HCT116 (cell line): Measurements from ENCODE around the gene PPP1R11. TPM values are rescaled to one million over a fixed set of nuclear protein-coding genes. Genes with fewer than 3 reads are reported as not detected.

Experiments
- ATAC-seq: fragments of 200-7000 bp; cut with Tn5 transposase; 2 replicates; pipeline ENCODE4 v1.9.1; 2020; ENCODE audit warnings: mild to moderate bottlenecking, moderate library complexity
- BruUV-seq: library from RNA; stranded (reverse); fragments of 400-500 nt; replicated peaks from 2 replicates; lab custom pipeline; 2021; lab: Mats Ljungman, UMichigan
- CTCF ChIA-PET: fragments of 300-600 bp; sonication (Branson Sonifier 250); formaldehyde crosslinking; loops from one replicate; lab custom pipeline; 2021; ENCODE audit warnings: antibody characterized with exemption; lab: Charles Lee
- POLR2A ChIA-PET: fragments of 300-600, 350-600 bp; sonication (Branson Sonifier 250); formaldehyde crosslinking; loops from one replicate; lab custom pipeline; 2021; ENCODE audit warnings: antibody characterized with exemption; lab: Charles Lee
- RAD21 ChIA-PET, 2 experiments: fragments of 300-600 bp; sonication (Branson Sonifier 250); formaldehyde crosslinking; loops; one replicate each; lab custom pipeline; 2023; ENCODE audit warnings: low total read pairs in 2 of 2; ENCODE audit not compliant: uncharacterized antibody in 2 of 2, unreplicated experiment in 2 of 2, low non-redundant PET in 1 of 2; lab: Charles Lee
- DNase-seq: peaks from one replicate; pipeline ENCODE4 v3.0.0-alpha.2; 2010; ENCODE audit warnings: low read depth, low spot score
- H2AFZ ChIP-seq: fragments of 200-600 bp; shearing (Covaris generic), sonication (generic); 2 replicates; pipeline ENCODE4 v1.6.1; 2017; ENCODE audit warnings: low read depth, mixed run types, mixed read lengths, antibody characterized with exemption, low read length; ENCODE audit not compliant: poor library complexity, severe bottlenecking
- H3K27ac ChIP-seq: 2 replicates; pipeline ENCODE4 v1.5.1; 2012; ENCODE audit warnings: low read depth, low read length
- H3K27me3 ChIP-seq: fragments of 200-600 bp; sonication (generic); 2 replicates; pipeline ENCODE4 v1.6.1; 2016; ENCODE audit warnings: mixed run types, low read length, mixed read lengths; ENCODE audit not compliant: insufficient read depth
- H3K36me3 ChIP-seq, 2 experiments: fragments of 200-500 bp in 1 of 2; fragments of 200-600 bp in 1 of 2; sonication (Bioruptor generic) in 1 of 2; sonication (generic) in 1 of 2; 2 replicates each; pipeline versions ENCODE4 v1.5.1 to v1.6.1; 2014 to 2016; ENCODE audit warnings: low read length in 2 of 2, inconsistent platforms in 1 of 2, mixed read lengths in 1 of 2, mixed run types in 1 of 2; ENCODE audit not compliant: insufficient read depth in 2 of 2, control insufficient read depth in 1 of 2
- H3K4me1 ChIP-seq, 2 experiments: fragments of 200-600 bp in 1 of 2; sonication (generic) in 1 of 2; 2 replicates each; pipeline versions ENCODE4 v1.5.1 to v1.6.1; 2012 to 2017; ENCODE audit warnings: low read length in 2 of 2, inconsistent platforms in 1 of 2, mild to moderate bottlenecking in 1 of 2, mixed read lengths in 1 of 2, mixed run types in 1 of 2, moderate library complexity in 1 of 2; ENCODE audit not compliant: insufficient read depth in 2 of 2, control insufficient read depth in 1 of 2
- H3K4me2 ChIP-seq: fragments of 200-600 bp; sonication (generic); 2 replicates; pipeline ENCODE4 v1.6.1; 2017; ENCODE audit warnings: mixed run types, low read length, mixed read lengths
- H3K4me3 ChIP-seq, 2 experiments: fragments of 200-600 bp in 1 of 2; sonication (generic) in 1 of 2; replicated peaks in 1 of 2; 2 replicates each; pipeline ENCODE4 v1.5.1; 2011 to 2016; ENCODE audit warnings: low read length in 2 of 2, control low read depth in 1 of 2, low read depth in 1 of 2, mild to moderate bottlenecking in 1 of 2, mixed read lengths in 1 of 2, mixed run types in 1 of 2
- H3K79me2 ChIP-seq: fragments of 200-600 bp; sonication (generic); 2 replicates; pipeline ENCODE4 v1.6.1; 2017; ENCODE audit warnings: mild to moderate bottlenecking, mixed run types, low read length, moderate library complexity, mixed read lengths; ENCODE audit not compliant: insufficient read depth
- H3K9ac ChIP-seq: fragments of 200-600 bp; sonication (generic); 2 replicates; pipeline ENCODE4 v1.6.1; 2016; ENCODE audit warnings: low read length, mixed read lengths
- H3K9me2 ChIP-seq: fragments of 200-600 bp; sonication (generic), shearing (Covaris generic); 2 replicates; pipeline ENCODE4 v1.6.1; 2017; ENCODE audit warnings: mixed run types, mild to moderate bottlenecking, moderate library complexity; ENCODE audit not compliant: insufficient read depth
- H3K9me3 ChIP-seq, 2 experiments: fragments of 200-500 bp in 1 of 2; fragments of 200-600 bp in 1 of 2; sonication (Bioruptor generic) in 1 of 2; sonication (generic) in 1 of 2; 2 replicates each; pipeline ENCODE4 v1.6.1; 2014 to 2017; ENCODE audit warnings: low read length in 2 of 2, mixed read lengths in 2 of 2, inconsistent platforms in 1 of 2, low read depth in 1 of 2, mild to moderate bottlenecking in 1 of 2, mixed run types in 1 of 2, moderate library complexity in 1 of 2; ENCODE audit not compliant: control insufficient read depth in 1 of 2, insufficient read depth in 1 of 2
- H4K20me1 ChIP-seq: fragments of 200-600 bp; sonication (generic), shearing (Covaris generic); 2 replicates; pipeline ENCODE4 v1.6.1; 2017; ENCODE audit warnings: mixed run types, mild to moderate bottlenecking, moderate library complexity; ENCODE audit not compliant: insufficient read depth
- FOSL1 ChIP-seq: IDR thresholded peaks from 2 replicates; pipeline ENCODE4 v1.6.1; 2012; ENCODE audit warnings: low read depth
- RAD21 ChIP-seq: IDR thresholded peaks from 2 replicates; pipeline ENCODE4 v1.6.1; 2012; ENCODE audit warnings: low read depth, mild to moderate bottlenecking
- intact Hi-C: fragments of 100-400 bp; cut with micrococcal nuclease; formaldehyde crosslinking; loops from 2 replicates; pipeline ENCODE4 v1.10.0; 2022
- total RNA-seq: library from RNA; stranded (reverse); gene quantifications from one replicate; pipeline ENCODE4 v1.2.1, GENCODE V29; 2021; ENCODE audit not compliant: unreplicated experiment
- TF ChIP-seq, protein P1 (sequence below), 3 experiments: fragments of 200-600 bp in 1 of 3; sonication (generic) in 1 of 3; IDR thresholded peaks in 2 of 3; conservative IDR thresholded peaks in 1 of 3; 2 replicates each; pipeline ENCODE4 v1.5.1; 2012 to 2017; ENCODE audit warnings: low read depth in 2 of 3, low read length in 2 of 3, antibody characterized with exemption in 1 of 3, borderline replicate concordance in 1 of 3, control low read depth in 1 of 3, mild to moderate bottlenecking in 1 of 3, mixed read lengths in 1 of 3, mixed run types in 1 of 3, moderate library complexity in 1 of 3; ENCODE audit not compliant: insufficient read depth in 1 of 3
- TF ChIP-seq, protein P2 (sequence below): IDR thresholded peaks from 2 replicates; pipeline ENCODE4 v1.6.1; 2012; ENCODE audit warnings: low read depth

Gene PPP1R11
- total RNA-seq, 1 experiment from 2014 or later: 29.3 TPM

DNA sequence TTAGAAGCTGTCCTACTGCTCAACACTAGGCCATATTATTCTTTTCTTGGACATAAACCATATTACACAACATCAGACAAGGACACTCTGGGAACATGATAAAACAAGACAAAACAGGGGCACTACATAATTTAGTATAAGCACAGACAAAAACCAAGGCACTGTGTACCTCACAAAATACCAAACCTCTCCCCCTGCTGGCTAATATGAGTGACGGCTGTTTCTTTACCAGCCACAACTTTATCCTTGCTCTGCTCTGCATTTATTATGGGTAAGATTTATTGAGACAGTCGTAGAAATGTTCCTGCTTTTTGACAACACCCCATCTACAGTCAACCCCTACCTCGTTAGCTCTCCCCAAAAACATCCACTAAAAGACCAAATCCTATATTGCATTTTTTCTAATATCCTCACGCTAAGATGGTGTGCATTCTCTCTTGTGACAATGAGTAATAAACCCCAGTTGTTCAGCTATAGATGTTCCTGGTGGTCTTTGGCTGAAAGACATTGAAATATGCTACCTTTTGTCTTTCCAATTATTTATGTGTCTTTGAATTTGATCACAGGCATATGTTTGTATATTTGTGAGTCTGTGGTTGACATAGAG, 29.7 kb upstream of the PPP1R11 start:
- H4K20me1 ChIP-seq: no peaks in the 10 kb centered on the region
- H3K27me3 ChIP-seq: no peaks in the 10 kb centered on the region
- ATAC-seq: peak; percentile 93
- no peak overlapping the region for H3K9ac ChIP-seq
- POLR2A ChIA-PET: no interaction called here
- no peak overlapping the region for H2AFZ ChIP-seq
- peak; percentile 36 for TF ChIP-seq RAD21
- TF ChIP-seq, protein P1, sequence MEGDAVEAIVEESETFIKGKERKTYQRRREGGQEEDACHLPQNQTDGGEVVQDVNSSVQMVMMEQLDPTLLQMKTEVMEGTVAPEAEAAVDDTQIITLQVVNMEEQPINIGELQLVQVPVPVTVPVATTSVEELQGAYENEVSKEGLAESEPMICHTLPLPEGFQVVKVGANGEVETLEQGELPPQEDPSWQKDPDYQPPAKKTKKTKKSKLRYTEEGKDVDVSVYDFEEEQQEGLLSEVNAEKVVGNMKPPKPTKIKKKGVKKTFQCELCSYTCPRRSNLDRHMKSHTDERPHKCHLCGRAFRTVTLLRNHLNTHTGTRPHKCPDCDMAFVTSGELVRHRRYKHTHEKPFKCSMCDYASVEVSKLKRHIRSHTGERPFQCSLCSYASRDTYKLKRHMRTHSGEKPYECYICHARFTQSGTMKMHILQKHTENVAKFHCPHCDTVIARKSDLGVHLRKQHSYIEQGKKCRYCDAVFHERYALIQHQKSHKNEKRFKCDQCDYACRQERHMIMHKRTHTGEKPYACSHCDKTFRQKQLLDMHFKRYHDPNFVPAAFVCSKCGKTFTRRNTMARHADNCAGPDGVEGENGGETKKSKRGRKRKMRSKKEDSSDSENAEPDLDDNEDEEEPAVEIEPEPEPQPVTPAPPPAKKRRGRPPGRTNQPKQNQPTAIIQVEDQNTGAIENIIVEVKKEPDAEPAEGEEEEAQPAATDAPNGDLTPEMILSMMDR (IDR thresholded peaks at IDR 0.05 in 2 of 3, conservative IDR thresholded peaks at IDR 0.05 in 1 of 3; ENCODE audit: borderline replicate concordance in 1 of 3, insufficient read depth in 1 of 3, low read depth in 2 of 3, low read length in 2 of 3): peak; percentile 40 to 71 (median 63); a peak in 5 of 6 replicates
- TF ChIP-seq, protein P2, sequence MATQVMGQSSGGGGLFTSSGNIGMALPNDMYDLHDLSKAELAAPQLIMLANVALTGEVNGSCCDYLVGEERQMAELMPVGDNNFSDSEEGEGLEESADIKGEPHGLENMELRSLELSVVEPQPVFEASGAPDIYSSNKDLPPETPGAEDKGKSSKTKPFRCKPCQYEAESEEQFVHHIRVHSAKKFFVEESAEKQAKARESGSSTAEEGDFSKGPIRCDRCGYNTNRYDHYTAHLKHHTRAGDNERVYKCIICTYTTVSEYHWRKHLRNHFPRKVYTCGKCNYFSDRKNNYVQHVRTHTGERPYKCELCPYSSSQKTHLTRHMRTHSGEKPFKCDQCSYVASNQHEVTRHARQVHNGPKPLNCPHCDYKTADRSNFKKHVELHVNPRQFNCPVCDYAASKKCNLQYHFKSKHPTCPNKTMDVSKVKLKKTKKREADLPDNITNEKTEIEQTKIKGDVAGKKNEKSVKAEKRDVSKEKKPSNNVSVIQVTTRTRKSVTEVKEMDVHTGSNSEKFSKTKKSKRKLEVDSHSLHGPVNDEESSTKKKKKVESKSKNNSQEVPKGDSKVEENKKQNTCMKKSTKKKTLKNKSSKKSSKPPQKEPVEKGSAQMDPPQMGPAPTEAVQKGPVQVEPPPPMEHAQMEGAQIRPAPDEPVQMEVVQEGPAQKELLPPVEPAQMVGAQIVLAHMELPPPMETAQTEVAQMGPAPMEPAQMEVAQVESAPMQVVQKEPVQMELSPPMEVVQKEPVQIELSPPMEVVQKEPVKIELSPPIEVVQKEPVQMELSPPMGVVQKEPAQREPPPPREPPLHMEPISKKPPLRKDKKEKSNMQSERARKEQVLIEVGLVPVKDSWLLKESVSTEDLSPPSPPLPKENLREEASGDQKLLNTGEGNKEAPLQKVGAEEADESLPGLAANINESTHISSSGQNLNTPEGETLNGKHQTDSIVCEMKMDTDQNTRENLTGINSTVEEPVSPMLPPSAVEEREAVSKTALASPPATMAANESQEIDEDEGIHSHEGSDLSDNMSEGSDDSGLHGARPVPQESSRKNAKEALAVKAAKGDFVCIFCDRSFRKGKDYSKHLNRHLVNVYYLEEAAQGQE: no peak
- TF ChIP-seq FOSL1: no peak
- TF ChIP-seq, all 23 proteins: peak for 2
- Histone ChIP-seq H3K9me3 (no peaks in the 10 kb centered on the region), H3K4me3 (no peak overlapping the region), H3K4me2 (no peak overlapping the region), H3K27ac (no peak overlapping the region), H3K9me2 (no peaks in the 10 kb centered on the region), H3K4me1 (no peaks in the 10 kb centered on the region), H3K36me3 (no peaks in the 10 kb centered on the region), H3K79me2 (no peaks in the 10 kb centered on the region)
- RAD21 ChIA-PET: no interaction called here
- CTCF ChIA-PET: interaction anchor here (1.8 kb wide), 1 partner anchor 189 kb away, joined by 10 read pairs; no protein-coding TSS in a partner anchor
- no peak for DNase-seq
- no TSS peak for BruUV-seq
- intact Hi-C loops: loop anchor here (10.0 kb wide), 1 partner anchor 138 kb away; no protein-coding TSS in a partner anchor
